K562 (cell line): ENCODE data around the gene ATXN7L1. TPM values are rescaled to one million over a fixed set of nuclear protein-coding genes. Genes with fewer than 3 reads are reported as not detected.

Source experiments
- ATAC-seq: fragments of 200-7000 bp; cut with Tn5 transposase; 3 replicates; pipeline ENCODE4 v1.9.1; 2020; ENCODE audit warnings: moderate library complexity
- BruUV-seq: library from RNA; stranded (reverse); fragments of 400-500 nt; replicated peaks from 2 replicates; lab custom pipeline; 2021; lab: Mats Ljungman, UMichigan
- CTCF ChIA-PET: fragments of 300-600 bp; formaldehyde crosslinking; extraction: SDS; loops from one replicate; lab custom pipeline; 2021; ENCODE audit warnings: low intra/inter-chr PET ratio; lab: Yijun Ruan, JAX
- POLR2A ChIA-PET: fragments of 300-600, 350-650 bp; sonication (Branson Sonifier 250); formaldehyde crosslinking; extraction: SDS; loops from one replicate; lab custom pipeline; 2021; ENCODE audit warnings: antibody characterized with exemption, inconsistent platforms; lab: Yijun Ruan, JAX
- DNase-seq, 4 experiments: peaks; one replicate each; pipeline versions ENCODE4 v3.0.0 to v3.0.0-alpha.2; 2011 to 2018; ENCODE audit warnings: low spot score in 3 of 4, mixed read lengths in 3 of 4; ENCODE audit errors: extremely low read depth in 1 of 4
- FAIRE-seq: peaks from 2 replicates; lab custom pipeline; 2011; peaks lifted over from hg19 to GRCh38; lab: Jason Lieb, UNC
- H2AFZ ChIP-seq: 2 replicates; pipeline ENCODE4 v1.6.0; 2011; ENCODE audit warnings: low read depth, low read length, control low read depth, inconsistent platforms
- H3K27ac ChIP-seq: fragments of 200-600 bp; 3 replicates; pipeline ENCODE4 v1.8.0; 2011; ENCODE audit warnings: low read depth, mild to moderate bottlenecking, control low read depth, inconsistent platforms, low read length, moderate library complexity, mixed read lengths; ENCODE audit errors: extremely low read depth
- H3K27me3 ChIP-seq, 2 experiments: fragments of 300-600 bp in 1 of 2; 2 replicates in 1 of 2; 3 replicates in 1 of 2; pipeline versions ENCODE4 v1.6.0 to v1.8.0; 2011; ENCODE audit warnings: inconsistent platforms in 2 of 2, low read length in 2 of 2, mild to moderate bottlenecking in 1 of 2, mixed read lengths in 1 of 2, moderate library complexity in 1 of 2; ENCODE audit not compliant: control insufficient read depth in 2 of 2, insufficient read depth in 2 of 2
- H3K36me3 ChIP-seq: fragments of 300-600 bp; 3 replicates; pipeline ENCODE4 v1.8.0; 2011; ENCODE audit warnings: mild to moderate bottlenecking, low read length, inconsistent platforms; ENCODE audit not compliant: control insufficient read depth, insufficient read depth
- H3K4me1 ChIP-seq, 2 experiments: fragments of 200-600 bp in 1 of 2; replicated peaks in 1 of 2; 2 replicates in 1 of 2; 3 replicates in 1 of 2; pipeline versions ENCODE4 v1.5.1 to v1.8.0; 2011; ENCODE audit warnings: inconsistent platforms in 2 of 2, low read length in 2 of 2, mild to moderate bottlenecking in 1 of 2, mixed read lengths in 1 of 2, moderate library complexity in 1 of 2; ENCODE audit not compliant: control insufficient read depth in 2 of 2, insufficient read depth in 2 of 2
- H3K4me2 ChIP-seq: 2 replicates; pipeline ENCODE4 v1.6.1; 2011; ENCODE audit warnings: low read length, control low read depth, inconsistent platforms, mixed read lengths; ENCODE audit not compliant: insufficient read depth
- H3K4me3 ChIP-seq: fragments of 200-600 bp; sonication (generic), shearing (Covaris generic); 2 replicates; pipeline ENCODE4 v1.5.1; 2016; ENCODE audit warnings: control low read depth, inconsistent platforms
- H3K79me2 ChIP-seq: fragments of 200-600 bp; 3 replicates; pipeline ENCODE4 v1.8.0; 2011; ENCODE audit warnings: low read length, inconsistent platforms; ENCODE audit not compliant: control insufficient read depth, insufficient read depth
- H3K9ac ChIP-seq, 2 experiments: 2 replicates each; pipeline versions ENCODE4 v1.6.0 to v1.6.1; 2011; ENCODE audit warnings: low read depth in 2 of 2, low read length in 2 of 2, control low read depth in 1 of 2, inconsistent platforms in 1 of 2, mild to moderate bottlenecking in 1 of 2, mixed read lengths in 1 of 2; ENCODE audit not compliant: insufficient read depth in 1 of 2
- H3K9me1 ChIP-seq: one replicate; pipeline ENCODE4 v1.6.0; 2011; ENCODE audit warnings: inconsistent platforms, mild to moderate bottlenecking, low read length, moderate library complexity; ENCODE audit not compliant: control insufficient read depth, insufficient read depth
- H3K9me3 ChIP-seq: replicated peaks from 2 replicates; pipeline ENCODE4 v1.5.1; 2011; ENCODE audit warnings: low read depth, low read length, inconsistent platforms; ENCODE audit not compliant: control insufficient read depth, insufficient read depth
- H4K20me1 ChIP-seq: replicated peaks from 2 replicates; pipeline ENCODE4 v1.6.1; 2011; ENCODE audit warnings: low read length, inconsistent platforms, mixed read lengths; ENCODE audit not compliant: control insufficient read depth, insufficient read depth
- ARID2 ChIP-seq: fragments of 450-650 bp; IDR thresholded peaks from 2 replicates; pipeline ENCODE4 v1.6.1; 2017; ENCODE audit warnings: antibody characterized with exemption, mild to moderate bottlenecking
- CBX3 ChIP-seq, 2 experiments: IDR thresholded peaks; 1 replicate in 1 of 2; 2 replicates in 1 of 2; pipeline ENCODE4 v1.6.1; 2012; ENCODE audit warnings: inconsistent platforms in 2 of 2, low read length in 2 of 2, borderline replicate concordance in 1 of 2, control low read depth in 1 of 2
- GTF2E2 ChIP-seq: fragments of 200-800 bp; sonication (Bioruptor generic); IDR thresholded peaks from 2 replicates; pipeline ENCODE4 v1.6.1; 2016; ENCODE audit warnings: missing genetic modification characterization, missing compliant biosample characterization
- L3MBTL2 ChIP-seq: fragments of 450-650 bp; IDR thresholded peaks from 2 replicates; pipeline ENCODE4 v1.6.1; 2016; ENCODE audit warnings: mild to moderate bottlenecking, moderate library complexity
- MTA2 ChIP-seq: fragments of 450-650 bp; IDR thresholded peaks from 2 replicates; pipeline ENCODE4 v1.6.1; 2016; ENCODE audit warnings: low read depth
- TCFL5 ChIP-seq: fragments of 250-450 bp; sonication (Bioruptor Pico); conservative IDR thresholded peaks from 2 replicates; pipeline ENCODE4 v1.6.1; 2021; ENCODE audit warnings: mild to moderate bottlenecking, moderate library complexity, matching md5 sums
- TEAD4 ChIP-seq, 2 experiments: sonication (generic) in 1 of 2; formaldehyde crosslinking in 1 of 2; IDR thresholded peaks; 2 replicates each; pipeline versions ENCODE4 v1.6.1 to v1.8.0; 2012 to 2022; ENCODE audit warnings: borderline replicate concordance in 1 of 2, inconsistent platforms in 1 of 2, low read length in 1 of 2, mild to moderate bottlenecking in 1 of 2, missing genetic modification reagents in 1 of 2
- THRAP3 ChIP-seq: fragments of 450-650 bp; IDR thresholded peaks from 2 replicates; pipeline ENCODE4 v1.6.1; 2016; ENCODE audit warnings: mild to moderate bottlenecking, inconsistent platforms, borderline replicate concordance
- XRCC3 ChIP-seq: fragments of 450-650 bp; IDR thresholded peaks from 2 replicates; pipeline ENCODE4 v1.6.1; 2017; ENCODE audit warnings: mild to moderate bottlenecking, moderate library complexity
- ZNF232 ChIP-seq: sonication (generic); formaldehyde crosslinking; IDR thresholded peaks from 2 replicates; pipeline ENCODE4 v1.8.0; 2022; ENCODE audit warnings: mild to moderate bottlenecking, missing genetic modification reagents
- ZNF324 ChIP-seq: fragments of 250-450 bp; sonication (Bioruptor Pico); IDR thresholded peaks from 2 replicates; pipeline ENCODE4 v1.4.0; 2020; ENCODE audit warnings: mild to moderate bottlenecking
- ZNF444 ChIP-seq: fragments of 250-450 bp; sonication (Bioruptor Pico); IDR thresholded peaks from 2 replicates; pipeline ENCODE4 v1.4.0; 2020; ENCODE audit warnings: mild to moderate bottlenecking, moderate library complexity
- WGBS: fragments of 100-300 bp; shearing (Covaris generic); methylation state at CpG from one replicate; pipeline ENCODE4 v1.1.6; 2016; ENCODE audit warnings: low coverage, mixed read lengths; ENCODE audit not compliant: insufficient coverage; ENCODE audit errors: missing lambda C conversion rate; 5-methylcytosine and 5-hydroxymethylcytosine counted together
- in situ Hi-C: fragments of 300-500 bp; cut with MboI; formaldehyde crosslinking; loops from 4 replicates; pipeline ENCODE4 v1.15.0; 2018; ENCODE audit warnings: inconsistent platforms, mixed read lengths
- intact Hi-C: fragments of 100-400 bp; cut with micrococcal nuclease; formaldehyde crosslinking; loops from 2 replicates; pipeline ENCODE4 v1.14.2; 2022
- polyA plus RNA-seq, 8 experiments: library from polyadenylated mRNA; depleted of rRNA in 4 of 8; stranded (reverse) in 5 of 8; unstranded in 3 of 8; fragments of >200 nt; fragmentation: Nextera tagmentation in 2 of 8; fragmentation: Illumina TruSeq in 1 of 8; extraction: Ambion mirVana in 2 of 8; extraction: Trizol in 1 of 8; gene quantifications; 2 replicates each; pipeline versions ENCODE4 v1.2.1 to v1.2.3, GENCODE V29; 2011 to 2014; ENCODE audit warnings: inconsistent platforms in 1 of 8, missing spikeins in 1 of 8
- total RNA-seq, 7 experiments: library from RNA; depleted of rRNA in 6 of 7; stranded (reverse); fragments of >200 nt in 6 of 7; fragmentation: Illumina TruSeq in 2 of 7; extraction: Trizol in 2 of 7; gene quantifications; 2 replicates each; pipeline versions ENCODE4 v1.2.1 to v1.2.3, GENCODE V29; 2011 to 2021; ENCODE audit warnings: low replicate concordance in 1 of 7
- TF ChIP-seq, protein P1 (sequence below): sonication (generic); formaldehyde crosslinking; IDR thresholded peaks from 2 replicates; pipeline ENCODE4 v1.8.0; 2022; ENCODE audit warnings: mild to moderate bottlenecking, missing genetic modification reagents
- TF ChIP-seq, protein P2 (sequence below): fragments of 250-450 bp; sonication (Bioruptor Pico); IDR thresholded peaks from 2 replicates; pipeline ENCODE4 v1.5.0; 2021
- TF ChIP-seq, protein P3 (sequence below): fragments of 450-650 bp; IDR thresholded peaks from 2 replicates; pipeline ENCODE4 v1.6.1; 2014; ENCODE audit warnings: low read depth, mild to moderate bottlenecking, moderate library complexity, borderline replicate concordance

ATXN7L1 gene
- total and polyA plus RNA-seq, 9 of the 15 experiments (the other 6 are each of a cell fraction or from before 2014, with no cell fraction given), result 6.6 to 13.7 (median 10.7) TPM

DNA sequence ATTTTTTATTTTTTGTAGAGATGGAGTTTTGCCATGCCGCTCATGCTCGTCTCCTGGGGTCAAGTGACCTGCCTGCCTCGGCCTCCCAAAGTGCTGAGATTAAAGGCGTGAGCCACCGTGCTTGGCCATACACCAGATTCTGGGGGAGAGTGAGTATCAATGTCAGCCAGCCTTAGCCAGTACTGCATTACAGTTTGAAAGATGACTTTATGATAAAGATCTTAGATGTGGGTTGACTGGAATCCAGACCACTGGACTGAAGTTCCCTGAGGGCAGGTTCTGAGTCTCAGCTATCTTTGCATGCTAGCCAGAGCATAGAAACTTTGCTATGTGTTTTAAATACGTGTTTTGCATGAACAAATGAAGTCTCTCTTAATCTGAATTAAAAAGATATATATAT, 177.9 kb downstream of the ATXN7L1 start:
- no peaks in the 10 kb centered on the region for H3K79me2 ChIP-seq
- no peaks in the 10 kb centered on the region for H3K9me1 ChIP-seq
- H3K4me1 ChIP-seq, result no peaks in the 10 kb centered on the region
- in situ Hi-C loops, result no loop called here
- FAIRE-seq, result no peak
- H3K27ac ChIP-seq, result no peak overlapping the region
- 10% methylated on average over 6 of the region's 6 CpGs for WGBS
- no peak overlapping the region for H3K4me3 ChIP-seq
- no peaks in the 10 kb centered on the region for H4K20me1 ChIP-seq
- BruUV-seq, result no TSS peak
- H3K9me3 ChIP-seq, result no peaks in the 10 kb centered on the region
- H3K4me2 ChIP-seq, result no peak overlapping the region
- ATAC-seq, result no peak
- ChIA-PET POLR2A (interaction anchor here (1.0 to 1.1 kb wide), 2 partner anchors 9 to 28 kb away, joined by 3 read pairs; no protein-coding TSS in a partner anchor), CTCF (interaction anchor here (0.5 kb wide), 1 partner anchor 141 kb away, joined by 3 read pairs; no protein-coding TSS in a partner anchor)
- no peak for DNase-seq
- H3K9ac ChIP-seq, result no peak overlapping the region
- H3K27me3 ChIP-seq, result peaks cover 19 to 27% of the 10 kb centered on the region in 2 experiments
- no peak for TF ChIP-seq ZNF232 (CRISPR knock-in tag)
- TF ChIP-seq, protein P1, sequence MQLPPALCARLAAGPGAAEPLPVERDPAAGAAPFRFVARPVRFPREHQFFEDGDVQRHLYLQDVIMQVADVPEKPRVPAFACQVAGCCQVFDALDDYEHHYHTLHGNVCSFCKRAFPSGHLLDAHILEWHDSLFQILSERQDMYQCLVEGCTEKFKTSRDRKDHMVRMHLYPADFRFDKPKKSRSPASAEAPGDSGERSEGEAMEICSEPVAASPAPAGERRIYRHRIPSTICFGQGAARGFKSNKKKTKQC, result no peak
- no peak for TF ChIP-seq GTF2E2
- no peaks in the 10 kb centered on the region for H3K36me3 ChIP-seq
- no peak overlapping the region for H2AFZ ChIP-seq
- intact Hi-C loops, result no loop called here

DNA sequence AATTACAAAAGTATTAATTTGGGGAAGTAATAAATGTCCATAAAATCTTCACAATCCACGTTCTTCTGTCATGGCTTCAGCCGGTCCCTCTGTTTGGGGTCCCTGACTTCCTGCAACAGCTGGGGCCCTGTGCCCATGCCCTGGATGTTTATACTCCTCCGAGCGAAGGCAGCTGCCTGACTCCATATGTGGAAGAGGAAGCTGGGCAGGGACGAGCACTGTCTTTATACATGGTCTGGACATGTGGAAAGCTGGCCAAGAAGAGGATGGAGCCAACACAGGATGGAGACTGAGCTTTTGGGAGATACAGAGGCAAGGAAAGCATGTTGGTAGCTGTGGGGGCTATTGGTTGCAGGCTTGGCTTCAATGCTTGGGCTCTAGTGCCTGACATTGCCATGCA, 178.6 kb downstream of the ATXN7L1 start:
- Histone ChIP-seq H3K4me1 (no peaks in the 10 kb centered on the region), H3K27ac (no peak overlapping the region), H3K9me1 (no peaks in the 10 kb centered on the region), H2AFZ (no peak overlapping the region), H3K27me3 (peaks cover 23 to 31% of the 10 kb centered on the region in 2 experiments), H3K9ac (no peak overlapping the region), H3K36me3 (no peaks in the 10 kb centered on the region), H3K4me2 (no peak overlapping the region), H3K9me3 (no peaks in the 10 kb centered on the region), H4K20me1 (no peaks in the 10 kb centered on the region), H3K79me2 (no peaks in the 10 kb centered on the region), H3K4me3 (no peak overlapping the region)
- CTCF ChIA-PET, result no interaction called here
- POLR2A ChIA-PET, result interaction anchor here (1.0 to 1.1 kb wide), 2 partner anchors 8 to 27 kb away, joined by 3 read pairs; no protein-coding TSS in a partner anchor
- FAIRE-seq, result no peak
- BruUV-seq, result no TSS peak
- 32% methylated on average over 3 of the region's 5 CpGs for WGBS
- in situ Hi-C loops, result no loop called here
- intact Hi-C loops, result no loop called here
- ATAC-seq, result no peak
- DNase-seq, result no peak
- TF ChIP-seq ARID2 (no peak), TEAD4 (IDR thresholded peaks at IDR 0.05; ENCODE audit: low read length) (no peak), TEAD4 (CRISPR knock-in tag; IDR thresholded peaks at IDR 0.05; ENCODE audit: borderline replicate concordance) (no peak), TCFL5 (CRISPR knock-in tag) (no peak), L3MBTL2 (no peak), ZNF444 (no peak), ZNF324 (CRISPR knock-in tag) (no peak), MTA2 (no peak), CBX3 (IDR thresholded peaks at IDR 0.05; ENCODE audit: borderline replicate concordance in 1 of 2, low read length in 2 of 2) (no peak), THRAP3 (no peak), XRCC3 (no peak)
- TF ChIP-seq, protein P2, sequence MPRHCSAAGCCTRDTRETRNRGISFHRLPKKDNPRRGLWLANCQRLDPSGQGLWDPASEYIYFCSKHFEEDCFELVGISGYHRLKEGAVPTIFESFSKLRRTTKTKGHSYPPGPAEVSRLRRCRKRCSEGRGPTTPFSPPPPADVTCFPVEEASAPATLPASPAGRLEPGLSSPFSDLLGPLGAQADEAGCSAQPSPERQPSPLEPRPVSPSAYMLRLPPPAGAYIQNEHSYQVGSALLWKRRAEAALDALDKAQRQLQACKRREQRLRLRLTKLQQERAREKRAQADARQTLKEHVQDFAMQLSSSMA (CRISPR knock-in tag), result no peak
- TF ChIP-seq, protein P3, sequence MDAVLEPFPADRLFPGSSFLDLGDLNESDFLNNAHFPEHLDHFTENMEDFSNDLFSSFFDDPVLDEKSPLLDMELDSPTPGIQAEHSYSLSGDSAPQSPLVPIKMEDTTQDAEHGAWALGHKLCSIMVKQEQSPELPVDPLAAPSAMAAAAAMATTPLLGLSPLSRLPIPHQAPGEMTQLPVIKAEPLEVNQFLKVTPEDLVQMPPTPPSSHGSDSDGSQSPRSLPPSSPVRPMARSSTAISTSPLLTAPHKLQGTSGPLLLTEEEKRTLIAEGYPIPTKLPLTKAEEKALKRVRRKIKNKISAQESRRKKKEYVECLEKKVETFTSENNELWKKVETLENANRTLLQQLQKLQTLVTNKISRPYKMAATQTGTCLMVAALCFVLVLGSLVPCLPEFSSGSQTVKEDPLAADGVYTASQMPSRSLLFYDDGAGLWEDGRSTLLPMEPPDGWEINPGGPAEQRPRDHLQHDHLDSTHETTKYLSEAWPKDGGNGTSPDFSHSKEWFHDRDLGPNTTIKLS, result no peak
